ENCODE data around the gene FBXO31. TPM values are rescaled to one million over a fixed set of nuclear protein-coding genes. Genes with fewer than 3 reads are reported as not detected.

Gene FBXO31
- total and polyA plus RNA-seq, 2 of the 13 experiments (the other 11 are each of a cell fraction or from before 2014, with no cell fraction given), result 92.4 to 101 TPM

DNA sequence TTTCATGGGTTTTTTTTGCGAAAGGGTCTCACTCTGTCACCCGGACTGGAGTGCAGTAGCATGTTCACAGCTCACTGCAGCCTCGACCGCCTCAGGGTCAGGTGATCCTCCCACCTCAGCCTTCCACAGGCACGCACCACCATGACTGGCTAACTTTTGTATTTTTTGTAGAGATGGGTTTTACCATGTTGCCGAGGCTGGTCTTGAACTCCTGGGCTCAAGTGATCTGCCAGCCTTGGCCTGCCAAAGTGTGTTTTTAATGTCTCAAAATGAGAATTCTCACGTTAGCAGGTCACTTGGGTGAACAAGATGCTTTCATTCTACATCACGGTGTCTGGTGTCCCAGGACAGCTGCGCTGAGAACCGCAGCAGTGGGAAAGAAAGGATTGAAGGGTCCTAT is 3.2 kb downstream of the FBXO31 start (continued):
- peak; percentile 43; the same call in 1 of the 2 replicates for TF ChIP-seq MTERF4 (CRISPR knock-in tag; IDR thresholded peaks at IDR 0.05)
- no peak for TF ChIP-seq NFRKB (IDR thresholded peaks at IDR 0.05)
- TF ChIP-seq ZFP1 (CRISPR knock-in tag; IDR thresholded peaks at IDR 0.05), result no peak
- no peak for TF ChIP-seq ATF7-NPFF (CRISPR knock-in tag; IDR thresholded peaks at IDR 0.05; ENCODE audit: low read depth)
- TF ChIP-seq, protein P1, sequence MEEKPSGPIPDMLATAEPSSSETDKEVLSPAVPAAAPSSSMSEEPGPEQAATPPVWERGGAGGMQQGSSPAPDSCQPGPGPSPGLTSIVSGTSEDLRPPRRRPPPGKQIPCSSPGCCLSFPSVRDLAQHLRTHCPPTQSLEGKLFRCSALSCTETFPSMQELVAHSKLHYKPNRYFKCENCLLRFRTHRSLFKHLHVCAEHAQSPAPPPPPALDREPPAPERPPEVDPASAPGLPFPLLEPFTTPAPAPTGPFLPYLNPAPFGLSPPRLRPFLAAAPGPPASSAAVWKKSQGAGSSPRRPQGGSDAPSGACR (CRISPR knock-in tag; IDR thresholded peaks at IDR 0.05), result 0 out of 2 replicates have a peak, but pooled peaks have one; percentile 15
- 0 out of 2 replicates have a peak, but pooled peaks have one; percentile 6 for TF ChIP-seq POLR2G (IDR thresholded peaks at IDR 0.05; ENCODE audit: low read depth, low read length)
- peak; percentile 61; the same call in 1 of the 2 replicates for TF ChIP-seq SIN3A (IDR thresholded peaks at IDR 0.05; ENCODE audit: borderline replicate concordance, low read depth, low read length)
- TF ChIP-seq, protein P2, sequence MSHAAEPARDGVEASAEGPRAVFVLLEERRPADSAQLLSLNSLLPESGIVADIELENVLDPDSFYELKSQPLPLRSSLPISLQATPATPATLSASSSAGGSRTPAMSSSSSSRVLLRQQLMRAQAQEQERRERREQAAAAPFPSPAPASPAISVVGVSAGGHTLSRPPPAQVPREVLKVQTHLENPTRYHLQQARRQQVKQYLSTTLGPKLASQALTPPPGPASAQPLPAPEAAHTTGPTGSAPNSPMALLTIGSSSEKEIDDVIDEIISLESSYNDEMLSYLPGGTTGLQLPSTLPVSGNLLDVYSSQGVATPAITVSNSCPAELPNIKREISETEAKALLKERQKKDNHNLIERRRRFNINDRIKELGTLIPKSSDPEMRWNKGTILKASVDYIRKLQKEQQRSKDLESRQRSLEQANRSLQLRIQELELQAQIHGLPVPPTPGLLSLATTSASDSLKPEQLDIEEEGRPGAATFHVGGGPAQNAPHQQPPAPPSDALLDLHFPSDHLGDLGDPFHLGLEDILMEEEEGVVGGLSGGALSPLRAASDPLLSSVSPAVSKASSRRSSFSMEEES (CRISPR knock-in tag; IDR thresholded peaks at IDR 0.05), result 0 out of 2 replicates have a peak, but pooled peaks have one; percentile 11
- TF ChIP-seq, protein P3, sequence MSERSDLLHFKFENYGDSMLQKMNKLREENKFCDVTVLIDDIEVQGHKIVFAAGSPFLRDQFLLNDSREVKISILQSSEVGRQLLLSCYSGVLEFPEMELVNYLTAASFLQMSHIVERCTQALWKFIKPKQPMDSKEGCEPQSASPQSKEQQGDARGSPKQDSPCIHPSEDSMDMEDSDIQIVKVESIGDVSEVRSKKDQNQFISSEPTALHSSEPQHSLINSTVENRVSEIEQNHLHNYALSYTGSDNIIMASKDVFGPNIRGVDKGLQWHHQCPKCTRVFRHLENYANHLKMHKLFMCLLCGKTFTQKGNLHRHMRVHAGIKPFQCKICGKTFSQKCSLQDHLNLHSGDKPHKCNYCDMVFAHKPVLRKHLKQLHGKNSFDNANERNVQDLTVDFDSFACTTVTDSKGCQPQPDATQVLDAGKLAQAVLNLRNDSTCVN (CRISPR knock-in tag; IDR thresholded peaks at IDR 0.05; ENCODE audit: borderline replicate concordance), result no peak
- TF ChIP-seq NFAT5 (CRISPR knock-in tag; IDR thresholded peaks at IDR 0.05), result no peak
- peak; percentile 42; the same call in 1 of the 2 replicates for TF ChIP-seq ZNF460 (CRISPR knock-in tag; IDR thresholded peaks at IDR 0.05; ENCODE audit: borderline replicate concordance)
- TF ChIP-seq, protein P4, sequence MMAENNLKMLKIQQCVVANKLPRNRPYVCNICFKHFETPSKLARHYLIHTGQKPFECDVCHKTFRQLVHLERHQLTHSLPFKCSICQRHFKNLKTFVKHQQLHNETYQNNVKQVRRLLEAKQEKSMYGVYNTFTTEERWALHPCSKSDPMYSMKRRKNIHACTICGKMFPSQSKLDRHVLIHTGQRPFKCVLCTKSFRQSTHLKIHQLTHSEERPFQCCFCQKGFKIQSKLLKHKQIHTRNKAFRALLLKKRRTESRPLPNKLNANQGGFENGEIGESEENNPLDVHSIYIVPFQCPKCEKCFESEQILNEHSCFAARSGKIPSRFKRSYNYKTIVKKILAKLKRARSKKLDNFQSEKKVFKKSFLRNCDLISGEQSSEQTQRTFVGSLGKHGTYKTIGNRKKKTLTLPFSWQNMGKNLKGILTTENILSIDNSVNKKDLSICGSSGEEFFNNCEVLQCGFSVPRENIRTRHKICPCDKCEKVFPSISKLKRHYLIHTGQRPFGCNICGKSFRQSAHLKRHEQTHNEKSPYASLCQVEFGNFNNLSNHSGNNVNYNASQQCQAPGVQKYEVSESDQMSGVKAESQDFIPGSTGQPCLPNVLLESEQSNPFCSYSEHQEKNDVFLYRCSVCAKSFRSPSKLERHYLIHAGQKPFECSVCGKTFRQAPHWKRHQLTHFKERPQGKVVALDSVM (CRISPR knock-in tag; IDR thresholded peaks at IDR 0.05), result peak; percentile 61; the same call in 1 of the 2 replicates
- TF ChIP-seq, protein P5, sequence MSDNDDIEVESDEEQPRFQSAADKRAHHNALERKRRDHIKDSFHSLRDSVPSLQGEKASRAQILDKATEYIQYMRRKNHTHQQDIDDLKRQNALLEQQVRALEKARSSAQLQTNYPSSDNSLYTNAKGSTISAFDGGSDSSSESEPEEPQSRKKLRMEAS (IDR thresholded peaks at IDR 0.05), result 0 out of 2 replicates have a peak, but pooled peaks have one; percentile 26
- peak; percentile 56; the same call in 1 of the 2 replicates for TF ChIP-seq ZNF788 (CRISPR knock-in tag; IDR thresholded peaks at IDR 0.05; ENCODE audit: borderline replicate concordance)
- no peak for TF ChIP-seq SIN3B (IDR thresholded peaks at IDR 0.05; ENCODE audit: low read length)
- 0 out of 2 replicates have a peak, but pooled peaks have one; percentile 44 for TF ChIP-seq ZSCAN29 (CRISPR knock-in tag; conservative IDR thresholded peaks at IDR 0.05)
- peak; percentile 50; the same call in 1 of the 2 replicates for TF ChIP-seq ZNF839 (CRISPR knock-in tag; IDR thresholded peaks at IDR 0.05; ENCODE audit: borderline replicate concordance)

All from HepG2 (cell line).